ENCODE measurements around the gene RDH8.

GRCh38 chr19:10008184-10008765 is 5.0 kb upstream of the RDH8 start:
- TF ChIP-seq ZFP30 (CRISPR knock-in tag; IDR thresholded peaks at IDR 0.05) (no peak), PATZ1 (CRISPR knock-in tag; IDR thresholded peaks at IDR 0.05; ENCODE audit: borderline replicate concordance) (no peak), SNAI2 (CRISPR knock-in tag; IDR thresholded peaks at IDR 0.05) (no peak), OSR1 (CRISPR knock-in tag; IDR thresholded peaks at IDR 0.05) (no peak), ISL1 (CRISPR knock-in tag; IDR thresholded peaks at IDR 0.05) (no peak), BACH2 (CRISPR knock-in tag; IDR thresholded peaks at IDR 0.05; ENCODE audit: borderline replicate concordance) (no peak), ZNF8 (CRISPR knock-in tag; IDR thresholded peaks at IDR 0.05) (no peak), ARNTL (CRISPR knock-in tag; IDR thresholded peaks at IDR 0.05; ENCODE audit: borderline replicate concordance, low read depth) (no peak), CSDC2 (CRISPR knock-in tag; IDR thresholded peaks at IDR 0.05) (no peak)

Data from SK-N-SH treated with all-trans-retinoic acid at 6 μM for 48 hours (cell line).